GM12892 (cell line): Measurements from ENCODE around the gene UNC45A.
"Not testable (repeated sequence)": the region's sequence is repeated elsewhere in the genome, so short reads cannot be mapped to it uniquely, and the experiment has no call there.

Experiments used
- DNase-seq: peaks from one replicate; pipeline ENCODE4 v3.0.0; 2011; ENCODE audit not compliant: insufficient read length
- FAIRE-seq: peaks from 2 replicates; lab custom pipeline; 2011; peaks lifted over from hg19 to GRCh38; lab: Jason Lieb, UNC
- POLR2A ChIP-seq: IDR thresholded peaks from 2 replicates; pipeline ENCODE4 v1.6.1; 2011; ENCODE audit warnings: low read depth, low read length, control low read depth
- POLR2AphosphoS5 ChIP-seq: IDR thresholded peaks from 2 replicates; pipeline ENCODE4 v1.6.1; 2011; ENCODE audit warnings: low read depth, low read length, control low read depth
- TAF1 ChIP-seq: IDR thresholded peaks from 2 replicates; pipeline ENCODE4 v1.6.1; 2011; ENCODE audit warnings: low read depth, mild to moderate bottlenecking, control low read depth, low read length, borderline replicate concordance

The UNC45A gene

GRCh38 chr15:90906181-90906849 is 28.8 kb upstream of the UNC45A start:
- TF ChIP-seq POLR2AphosphoS5 (no peak), POLR2A (no peak), TAF1 (no peak)
- no peak for DNase-seq
- no peak for FAIRE-seq

- DNase-seq (no peak), FAIRE-seq (no peak)
These were observed 27.9 kb upstream of the UNC45A start for GRCh38 chr15:90907051-90907660.

GRCh38 chr15:90907838-90908507 is 27.1 kb upstream of the UNC45A start:
- no peak for TF ChIP-seq POLR2AphosphoS5
- no peak for TF ChIP-seq TAF1
- no peak for TF ChIP-seq POLR2A
- no peak for DNase-seq
- no peak for FAIRE-seq

More at GRCh38 chr15:90907051-90907660, 27.9 kb upstream of the UNC45A start:
- TF ChIP-seq POLR2A: no peak
- TF ChIP-seq POLR2AphosphoS5: no peak
- no peak for TF ChIP-seq TAF1

DNA sequence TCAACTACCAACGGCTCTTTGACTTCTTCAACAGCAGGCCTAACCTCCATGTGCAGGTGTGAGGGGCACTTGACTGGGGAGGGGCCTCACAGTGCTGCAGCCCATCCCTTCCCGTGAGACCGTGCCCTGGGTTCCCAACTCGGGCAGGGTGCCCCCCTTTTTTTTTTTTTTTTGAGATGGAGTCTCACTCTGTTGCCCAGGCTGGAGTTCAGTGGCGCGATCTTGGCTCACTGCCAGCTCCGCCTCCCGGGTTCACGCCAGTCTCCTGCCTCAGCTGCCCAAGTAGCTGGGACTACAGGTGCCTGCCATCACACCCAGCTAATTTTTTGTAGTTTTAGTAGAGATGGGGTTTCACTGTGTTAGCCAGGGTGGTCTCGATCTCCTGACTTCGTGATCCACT is 25.6 kb upstream of the UNC45A start:
- FAIRE-seq: not testable (repeated sequence)

DNA sequence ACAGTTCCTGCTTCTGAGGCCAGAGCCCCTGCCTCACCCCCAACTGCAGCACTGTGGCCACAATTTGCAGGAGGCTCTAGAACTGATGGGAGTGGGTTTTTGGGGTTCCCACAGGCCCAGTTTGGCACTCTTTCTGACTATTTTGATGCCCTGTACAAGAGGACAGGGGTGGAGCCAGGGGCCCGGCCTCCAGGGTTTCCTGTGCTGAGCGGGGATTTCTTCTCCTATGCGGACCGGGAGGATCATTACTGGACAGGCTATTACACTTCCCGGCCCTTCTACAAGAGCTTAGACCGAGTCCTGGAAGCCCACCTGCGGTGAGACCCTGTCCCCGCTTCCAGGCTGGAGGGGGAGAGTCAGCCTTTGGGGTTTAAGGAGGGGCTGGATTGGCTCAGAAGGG is 25.1 kb upstream of the UNC45A start:
- FAIRE-seq (no peak), DNase-seq (no peak)
- no peak for TF ChIP-seq POLR2AphosphoS5
- TF ChIP-seq TAF1: no peak
- no peak for TF ChIP-seq POLR2A

More for the DNA sequence above, 25.6 kb upstream of the UNC45A start:
- DNase-seq: not testable (repeated sequence)

- no peak for TF ChIP-seq POLR2A
- TF ChIP-seq TAF1: no peak
- TF ChIP-seq POLR2AphosphoS5: no peak
- DNase-seq: no peak
- no peak for FAIRE-seq
These were observed 24.4 kb upstream of the UNC45A start for GRCh38 chr15:90910441-90911301.

DNA sequence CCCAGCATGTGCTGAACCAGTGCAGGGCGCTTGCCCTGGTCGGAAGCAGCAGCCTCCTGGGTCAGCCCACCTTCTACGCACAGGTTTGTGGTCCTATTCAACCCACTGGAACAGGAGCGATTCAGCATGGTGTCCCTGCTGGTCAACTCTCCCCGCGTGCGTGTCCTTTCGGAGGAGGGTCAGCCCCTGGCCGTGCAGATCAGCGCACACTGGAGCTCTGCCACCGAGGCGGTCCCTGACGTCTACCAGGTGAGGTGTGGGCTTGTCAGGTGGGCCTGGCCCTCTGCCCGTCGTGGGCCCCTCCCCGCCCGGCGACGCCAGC is 23.8 kb upstream of the UNC45A start:
- TF ChIP-seq POLR2AphosphoS5: no peak
- TF ChIP-seq POLR2A: no peak
- no peak for TF ChIP-seq TAF1
- DNase-seq: no peak
- no peak for FAIRE-seq

- no peak for TF ChIP-seq POLR2A
- TF ChIP-seq TAF1: no peak
- TF ChIP-seq POLR2AphosphoS5: no peak
- DNase-seq: no peak
- no peak for FAIRE-seq
These were observed 22.9 kb upstream of the UNC45A start for GRCh38 chr15:90911906-90912769.

GRCh38 chr15:90912770-90913075 is 22.4 kb upstream of the UNC45A start:
- DNase-seq (no peak), FAIRE-seq (no peak)
- TF ChIP-seq TAF1: no peak
- no peak for TF ChIP-seq POLR2AphosphoS5
- no peak for TF ChIP-seq POLR2A

DNA sequence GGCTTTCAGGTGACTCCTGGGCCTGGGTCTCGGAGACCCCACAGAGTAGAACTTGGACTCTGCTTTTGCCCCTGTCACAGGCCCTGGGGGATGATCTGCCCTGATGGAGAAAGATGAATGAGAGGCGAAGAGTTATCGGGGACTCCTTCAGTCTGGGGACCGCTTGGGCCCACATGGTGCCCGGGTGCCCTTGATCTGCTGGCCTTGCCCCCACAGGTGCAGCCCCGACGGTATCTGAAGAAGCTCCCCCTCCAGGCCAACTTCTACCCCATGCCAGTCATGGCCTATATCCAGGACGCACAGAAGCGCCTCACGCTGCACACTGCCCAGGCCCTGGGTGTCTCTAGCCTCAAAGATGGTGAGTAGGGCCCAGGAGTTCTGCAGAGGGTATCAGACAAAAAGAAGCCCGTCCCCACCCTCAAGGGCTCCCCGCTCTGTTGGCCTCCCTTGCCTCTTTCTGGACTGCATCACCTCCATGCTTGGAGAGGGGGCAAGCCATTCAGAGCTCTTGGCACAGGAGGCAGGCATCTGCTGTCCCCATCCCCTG is 21.6 kb upstream of the UNC45A start:
- FAIRE-seq: no peak
- no peak for DNase-seq
- TF ChIP-seq POLR2A (no peak), TAF1 (no peak), POLR2AphosphoS5 (no peak)
